ENCODE data around the gene PODXL. TPM values are rescaled to one million over a fixed set of nuclear protein-coding genes. Genes with fewer than 3 reads are reported as not detected.

The PODXL gene
- total and polyA plus RNA-seq, 2 of the 8 experiments (the other 6 are each of a cell fraction or from before 2014, with no cell fraction given): 638 to 925 TPM

DNA sequence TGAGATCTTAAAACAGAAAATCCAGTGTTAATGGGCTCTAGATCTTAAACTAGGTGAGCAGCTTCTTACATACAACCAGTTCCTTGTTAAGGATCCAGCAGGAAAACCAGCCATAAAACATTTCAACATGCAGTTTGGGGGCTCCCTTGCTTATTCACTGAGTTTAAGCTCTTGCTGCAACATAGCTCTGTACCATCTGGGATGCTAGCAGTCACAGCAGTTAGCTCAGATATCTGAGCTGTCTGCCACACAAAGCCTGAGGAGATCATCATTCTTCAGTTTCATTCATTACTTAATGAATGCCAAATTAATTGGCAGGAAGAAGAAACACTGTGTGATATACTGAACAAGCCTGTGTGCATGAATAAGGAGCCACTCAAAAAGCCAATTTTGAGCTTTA, 62.8 kb downstream of the PODXL start:
- no peak for FAIRE-seq
- Histone ChIP-seq H4K5ac (ENCODE audit: insufficient read length, low read depth, low read length) (no peak overlapping the region), H2BK15ac (ENCODE audit: low read length) (no peak overlapping the region), H3K18ac (ENCODE audit: extremely low read depth, low read length) (no peak overlapping the region), H2AFZ (ENCODE audit: low read length) (no peak overlapping the region), H3K4me2 (ENCODE audit: insufficient read depth in 1 of 2, low read depth in 2 of 2, low read length in 2 of 2) (no peak overlapping the region), H3K4me1 (replicated peaks in 1 of 4; ENCODE audit: control insufficient read depth in 3 of 4, insufficient read depth in 4 of 4, low read length in 3 of 4) (peaks cover 0 to 5% (median 0%) of the 10 kb centered on the region in 4 experiments; a peak in 1 of 7 replicates), H3K14ac (ENCODE audit: insufficient read length) (no peak overlapping the region), H3K27ac (ENCODE audit: low read depth, low read length) (no peak overlapping the region), H3K79me2 (ENCODE audit: control insufficient read depth in 1 of 2, insufficient read depth in 2 of 2, low read length in 2 of 2) (no peaks in the 10 kb centered on the region), H3K9ac (replicated peaks in 1 of 4; ENCODE audit: extremely low read depth in 1 of 4, low read depth in 3 of 4, low read length in 3 of 4) (no peak overlapping the region; a peak in 1 of 7 replicates), H3K9me3 (ENCODE audit: insufficient read depth in 2 of 2, low read depth in 1 of 2, low read length in 1 of 2) (no peaks in the 10 kb centered on the region), H3K79me1 (ENCODE audit: low read depth, low read length) (no peaks in the 10 kb centered on the region), H3K23me2 (ENCODE audit: low read depth, low read length) (no peaks in the 10 kb centered on the region; the same call in 1 of the 2 replicates), H4K91ac (replicated peaks; ENCODE audit: insufficient read length, low read length) (no peak overlapping the region), H3K56ac (replicated peaks; ENCODE audit: insufficient read length, low read depth, low read length) (no peak overlapping the region), H3K27me3 (replicated peaks in 1 of 4; ENCODE audit: control insufficient read depth in 3 of 4, extremely low read depth in 1 of 4, insufficient read depth in 3 of 4, low read length in 3 of 4) (no peaks in the 10 kb centered on the region), H2BK120ac (replicated peaks; ENCODE audit: low read depth, low read length) (no peak overlapping the region), H2BK5ac (ENCODE audit: low read depth, low read length) (no peak overlapping the region), H3K23ac (ENCODE audit: insufficient read length) (no peak overlapping the region), H2AK5ac (ENCODE audit: low read depth, low read length) (no peak overlapping the region), H2BK20ac (ENCODE audit: low read length) (no peak overlapping the region), H3K36me3 (ENCODE audit: control insufficient read depth in 2 of 4, insufficient read depth in 4 of 4, low read length in 3 of 4) (peaks cover 0 to 12% (median 7%) of the 10 kb centered on the region in 4 experiments; a peak in 6 of 8 replicates), H4K20me1 (replicated peaks in 1 of 2; ENCODE audit: control insufficient read depth in 1 of 2, insufficient read depth in 2 of 2, low read length in 2 of 2) (peaks cover 0 to 2% of the 10 kb centered on the region in 2 experiments), H2BK12ac (ENCODE audit: low read depth, low read length) (no peak overlapping the region), H3K4me3 (ENCODE audit: extremely low read depth in 1 of 4, insufficient read depth in 2 of 4, low read depth in 3 of 4, low read length in 4 of 4) (no peak overlapping the region), H3K4ac (replicated peaks; ENCODE audit: insufficient read length, low read depth, low read length) (no peak overlapping the region), H4K8ac (ENCODE audit: extremely low read depth, insufficient read depth, low read length) (no peak overlapping the region)
- ChIA-PET POLR2A (ENCODE audit: partially characterized antibody) (interaction anchor here (0.6 to 2.6 kb wide), 9 partner anchors 9 to 384 kb away, joined by 3 to 12 read pairs (median 3); no protein-coding TSS in a partner anchor), CTCF (ENCODE audit: partially characterized antibody) (interaction anchor here (0.7 to 2.7 kb wide), 7 partner anchors 10 to 512 kb away, joined by 3 to 17 read pairs (median 4); no protein-coding TSS in a partner anchor)
- DNase-seq (ENCODE audit: low read depth in 1 of 2, low spot score in 2 of 2): no peak
- no peak for TF ChIP-seq SIX5 (IDR thresholded peaks at IDR 0.05; ENCODE audit: low read depth, low read length)
- TF ChIP-seq CBX8 (IDR thresholded peaks at IDR 0.05; ENCODE audit: borderline replicate concordance, low read depth, low read length): no peak
- TF ChIP-seq POLR2AphosphoS5 (IDR thresholded peaks at IDR 0.05; ENCODE audit: low read depth, low read length): peak; percentile 90
- TF ChIP-seq KDM4A (IDR thresholded peaks at IDR 0.05; ENCODE audit: low read depth, low read length, severe bottlenecking): no peak
- peak; percentile 20 to 36; a peak in 1 of 3 replicates for TF ChIP-seq POLR2A (IDR thresholded peaks at IDR 0.05; ENCODE audit: control extremely low read depth in 1 of 2, low read depth in 2 of 2, low read length in 2 of 2)

All from H1 (cell line).